NCI-H524 treated with DMSO at 0.1 percent for 48 hours (cell line): ENCODE data around the gene CLASP1.
"Not testable (repeated sequence)": the region's sequence is repeated elsewhere in the genome, so short reads cannot be mapped to it uniquely, and the experiment has no call there.

Experiments
- DNase-seq: peaks from one replicate; lab custom pipeline; 2025; lab: John Stamatoyannopoulos, UW

CLASP1 gene

GRCh38 chr2:121504316-121504715, 144.9 kb downstream of the CLASP1 start:
- DNase-seq, result no peak

DNA sequence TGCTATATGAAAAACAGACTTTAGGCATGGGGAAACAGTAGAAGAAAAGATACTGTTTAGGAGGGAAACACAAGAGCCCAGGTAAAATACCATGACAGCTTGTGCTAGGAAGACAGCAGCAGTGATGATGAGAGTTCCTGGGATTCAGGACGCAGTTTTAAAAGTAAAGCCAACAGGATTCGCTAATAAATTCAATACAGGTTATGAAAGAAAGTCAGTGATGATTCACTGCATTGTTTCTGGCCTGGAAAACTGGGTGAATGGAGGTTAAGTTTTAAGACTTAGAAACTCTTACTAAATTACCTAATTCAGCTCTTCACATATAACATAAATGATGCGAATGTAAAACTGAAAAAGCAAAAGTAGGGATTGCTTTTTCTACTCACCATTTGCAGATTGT, 146.5 kb downstream of the CLASP1 start:
- DNase-seq, result no peak

GRCh38 chr2:121502246-121502645, 147.0 kb downstream of the CLASP1 start:
- no peak for DNase-seq

- no peak for DNase-seq
Observed at GRCh38 chr2:121501554-121501953, 147.7 kb downstream of the CLASP1 start.

GRCh38 chr2:121501031-121501430, 148.2 kb downstream of the CLASP1 start:
- no peak for DNase-seq

- DNase-seq, result no peak
Observed at GRCh38 chr2:121498731-121499130, 150.5 kb downstream of the CLASP1 start.

GRCh38 chr2:121492409-121492808, 156.9 kb downstream of the CLASP1 start:
- no peak for DNase-seq

GRCh38 chr2:121491518-121491917, 157.7 kb downstream of the CLASP1 start:
- no peak for DNase-seq

DNA sequence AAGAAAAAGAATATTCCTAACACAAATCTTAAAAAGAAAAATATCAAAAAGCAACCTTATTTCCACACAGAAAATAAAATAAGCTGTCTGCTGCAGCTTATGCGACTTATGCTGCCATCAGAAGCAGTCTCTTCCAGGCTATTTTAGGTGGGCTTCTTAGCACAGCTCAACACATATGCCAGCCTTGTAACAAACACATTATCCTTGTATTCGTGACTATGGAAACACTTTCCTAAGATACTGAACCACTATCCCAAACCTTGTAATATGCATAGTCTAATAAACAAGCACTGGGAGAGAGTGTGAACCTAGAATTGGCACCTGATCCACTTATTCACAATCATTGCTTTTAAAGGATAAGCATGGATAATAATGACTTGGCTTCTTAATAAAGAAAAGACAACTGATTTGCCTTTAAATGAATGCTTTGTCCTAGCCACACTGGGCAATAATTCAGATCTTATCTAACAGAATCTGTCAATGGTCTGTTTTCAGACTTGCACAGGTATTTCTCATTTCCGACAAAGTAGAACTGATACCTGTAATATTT, 158.6 kb downstream of the CLASP1 start:
- no peak for DNase-seq

DNA sequence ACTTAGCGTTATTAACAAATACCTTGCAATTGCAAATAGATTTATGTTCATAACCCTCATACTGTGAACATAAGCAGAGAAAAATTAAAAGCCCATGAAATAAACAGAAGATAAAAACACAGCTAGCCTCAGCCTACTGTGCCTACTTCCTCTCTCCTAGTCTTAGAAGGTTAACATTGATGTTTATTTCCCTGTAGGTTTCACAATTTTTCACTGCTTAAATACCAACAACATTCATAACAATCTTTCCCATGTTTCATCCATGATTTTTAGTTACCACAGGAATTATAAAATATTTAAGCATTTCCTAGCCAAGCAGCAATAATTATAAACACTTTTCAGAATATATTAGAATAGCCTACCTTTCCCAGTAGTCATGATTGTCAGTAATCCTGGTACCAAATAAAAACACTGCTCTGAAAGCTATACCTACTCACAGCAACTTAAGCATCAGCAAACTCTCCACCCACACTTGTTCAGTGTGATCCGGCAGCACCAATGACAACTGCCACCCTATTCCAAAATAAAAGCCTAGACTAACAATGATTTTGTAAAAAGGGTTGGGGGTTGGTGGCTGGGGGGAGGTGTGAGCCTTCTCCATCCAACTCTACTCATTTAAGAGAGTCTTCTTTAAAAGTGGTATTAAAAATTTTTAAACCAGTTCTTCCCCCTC, 159.2 kb downstream of the CLASP1 start:
- no peak for DNase-seq

DNA sequence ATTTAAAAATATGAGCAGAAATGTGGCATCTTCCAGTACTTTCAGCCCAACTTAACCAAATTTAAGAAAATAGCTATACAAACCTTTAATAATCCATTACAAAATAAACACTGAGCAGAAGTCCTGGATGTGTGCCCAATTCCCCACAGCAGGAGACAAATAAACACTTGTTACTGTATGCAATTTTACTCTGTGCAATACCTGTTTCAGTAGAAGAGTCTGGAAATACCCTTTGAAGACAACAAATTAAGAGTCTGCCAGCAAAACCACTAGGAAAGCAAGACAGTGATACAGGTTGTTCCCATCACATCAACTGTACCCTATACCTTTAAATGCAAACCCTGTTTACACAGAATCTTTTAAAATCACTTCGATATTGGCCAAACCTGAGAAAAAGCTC, 160.0 kb downstream of the CLASP1 start:
- no peak for DNase-seq

GRCh38 chr2:121486191-121486790, 163.0 kb downstream of the CLASP1 start:
- no peak for DNase-seq

DNA sequence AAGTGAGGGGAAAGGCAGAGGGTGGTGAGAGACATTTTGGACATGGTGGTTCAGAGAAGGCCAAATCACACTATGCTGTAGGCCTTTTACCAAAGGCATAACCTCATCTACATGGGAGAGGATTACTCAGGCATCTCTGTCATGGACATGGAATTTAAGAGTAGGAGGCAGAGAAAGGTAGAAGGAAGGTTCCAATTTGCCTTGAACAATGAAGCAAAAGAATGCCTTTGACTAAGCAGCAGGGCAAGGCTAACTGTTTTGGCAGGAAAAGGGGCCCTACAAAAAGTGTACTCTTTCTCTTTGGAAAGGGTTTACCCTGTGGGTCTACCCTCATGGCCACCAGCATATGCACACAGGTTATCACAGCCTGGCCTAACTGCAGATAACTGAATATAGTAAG, 164.2 kb downstream of the CLASP1 start:
- DNase-seq, result no peak

DNA sequence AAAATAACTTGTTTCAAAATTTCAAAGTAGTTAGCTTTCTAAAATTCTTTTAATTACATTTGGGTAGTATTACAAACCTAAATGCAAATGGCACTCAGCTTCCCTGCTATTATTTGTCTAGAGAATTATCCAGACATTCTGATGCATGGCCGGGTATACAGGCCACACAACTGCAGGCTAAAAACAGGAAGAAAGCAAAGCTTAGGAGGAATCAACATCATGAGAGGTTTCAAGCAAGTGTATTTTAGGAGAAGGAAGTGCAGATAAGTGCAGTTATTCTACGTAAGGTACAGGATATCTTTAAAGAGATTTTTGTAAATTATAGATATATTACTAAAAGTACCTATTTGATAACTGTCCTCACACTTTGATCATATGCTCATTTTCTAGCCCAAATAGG, 165.4 kb downstream of the CLASP1 start:
- DNase-seq, result no peak

GRCh38 chr2:121483021-121483420, 166.2 kb downstream of the CLASP1 start:
- DNase-seq, result no peak

DNA sequence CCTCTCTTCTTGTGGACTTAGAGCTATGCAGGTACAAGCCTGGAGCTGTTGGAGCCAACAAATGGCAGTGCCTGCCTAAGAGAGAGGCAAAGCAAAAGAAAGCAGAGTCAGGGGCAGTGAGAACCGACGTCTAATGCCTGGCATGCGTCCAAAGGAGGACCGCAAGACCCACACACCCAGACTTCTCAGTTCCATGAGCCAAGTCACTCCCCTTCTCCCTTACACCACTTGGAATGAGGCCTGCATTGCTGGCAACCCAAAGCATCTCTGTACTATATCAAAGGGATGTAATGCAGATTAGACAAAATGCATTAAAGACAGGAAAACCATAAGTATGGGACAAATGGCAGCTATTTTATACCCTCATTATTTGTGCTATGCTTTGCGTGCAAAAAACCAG, 168.4 kb downstream of the CLASP1 start:
- no peak for DNase-seq

DNA sequence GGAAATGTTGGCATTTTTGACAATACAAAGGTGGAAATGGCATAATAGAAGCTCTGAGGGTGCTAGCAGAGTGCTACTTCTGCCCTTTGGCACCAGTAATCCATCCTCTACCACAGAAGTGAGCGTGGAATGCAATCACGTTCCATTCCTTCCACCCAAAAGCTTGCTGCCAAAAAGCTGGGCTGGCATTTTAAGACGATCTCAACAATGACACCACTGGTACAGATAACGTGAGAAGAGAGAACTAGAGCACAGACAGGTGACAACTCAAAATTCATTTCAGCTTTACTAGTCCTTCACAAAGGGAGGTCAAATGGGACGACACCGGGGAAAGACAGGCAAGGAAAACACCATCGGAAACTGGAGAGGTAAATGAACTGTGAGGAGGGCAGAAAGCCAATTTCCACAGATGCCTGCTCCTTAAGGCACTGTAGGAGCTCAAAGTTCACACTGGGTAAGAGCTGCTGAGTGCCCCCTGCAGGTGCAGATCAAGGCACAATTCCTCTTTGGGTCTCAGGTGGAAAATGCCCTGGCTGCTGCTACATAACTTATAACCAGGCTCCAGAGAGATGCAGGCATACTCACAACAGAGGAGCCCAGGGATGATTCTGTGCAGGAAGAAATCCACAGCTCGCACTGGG, 169.3 kb downstream of the CLASP1 start:
- peak; percentile 1 for DNase-seq

GRCh38 chr2:121478996-121479745, 170.1 kb downstream of the CLASP1 start:
- DNase-seq, result no peak

DNA sequence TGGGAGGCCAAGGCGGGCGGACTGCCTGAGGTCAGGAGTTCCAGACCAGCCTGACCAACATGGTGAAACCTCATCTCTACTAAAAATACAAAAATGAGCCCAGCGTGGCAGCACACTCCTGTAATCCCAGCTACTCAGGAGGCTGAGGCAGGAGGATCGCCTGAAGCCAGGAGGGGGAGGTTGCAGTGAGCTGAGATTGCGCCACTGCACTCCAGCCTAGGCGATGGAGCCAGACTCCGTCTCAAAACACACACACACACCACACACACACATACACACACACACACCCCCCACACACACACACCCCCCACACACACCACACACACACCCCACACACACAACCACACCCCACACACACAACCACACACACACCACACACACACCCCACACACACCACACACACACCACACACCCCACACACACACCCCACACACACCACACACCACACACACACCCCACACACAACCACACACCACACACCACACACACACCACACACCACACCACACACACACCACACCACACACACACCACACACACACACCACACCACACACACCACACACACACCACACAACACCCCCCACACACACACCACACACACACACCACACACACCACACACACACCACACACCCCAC, 170.8 kb downstream of the CLASP1 start:
- DNase-seq, result not testable (repeated sequence)

DNA sequence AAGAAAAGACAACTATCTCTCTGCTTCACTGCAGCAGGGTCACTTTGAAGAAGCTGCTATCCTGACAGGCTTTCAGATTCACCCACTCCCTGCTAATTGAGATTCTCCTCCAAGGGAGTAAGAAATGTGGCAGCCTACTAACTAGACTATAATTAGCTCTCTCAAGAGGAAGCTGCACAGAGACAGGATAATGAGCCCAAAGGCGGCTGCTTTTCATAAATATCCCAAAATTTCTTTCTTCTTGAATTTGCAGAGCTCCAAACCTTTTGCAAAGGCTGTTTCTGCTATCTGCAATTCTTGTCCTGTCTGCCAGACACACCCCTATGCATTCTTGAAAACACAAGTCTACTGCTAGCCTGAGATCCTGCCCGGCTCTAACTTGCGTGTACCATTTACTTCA, 172.6 kb downstream of the CLASP1 start:
- no peak for DNase-seq

DNA sequence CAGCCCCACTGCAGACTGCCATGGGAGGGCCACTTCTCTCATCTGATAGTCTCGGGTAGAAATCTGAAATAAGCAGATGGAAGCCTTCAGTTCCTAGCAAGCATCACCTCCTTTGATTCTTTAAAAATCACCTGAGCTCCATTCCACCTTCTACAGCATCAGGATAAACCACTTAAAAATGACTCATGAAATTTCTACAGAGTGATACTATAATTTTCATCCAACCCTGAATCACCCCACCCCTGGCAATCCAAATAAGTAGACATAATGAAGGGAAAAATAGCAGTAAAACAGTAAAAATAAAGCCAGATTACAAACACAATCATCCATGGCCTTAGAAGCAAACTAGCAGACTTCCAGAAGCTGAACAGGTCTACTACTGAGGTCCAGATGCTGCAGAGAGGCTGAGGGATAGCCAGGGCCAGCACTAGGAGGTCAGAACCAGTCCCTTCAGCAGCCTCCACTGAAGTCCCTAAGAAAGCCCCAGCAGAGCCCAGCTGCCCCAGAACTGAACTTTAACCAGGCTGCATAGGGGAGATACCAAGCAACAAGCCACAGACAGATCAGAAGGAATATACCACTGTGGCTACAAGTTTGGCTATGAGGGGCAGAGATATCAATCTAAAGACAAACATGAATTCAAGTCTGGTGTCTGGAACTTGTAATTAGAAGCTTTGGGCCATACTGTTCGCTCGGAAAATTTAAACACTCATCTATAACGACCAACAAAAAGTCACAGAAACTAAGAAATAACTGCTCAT, 173.3 kb downstream of the CLASP1 start:
- DNase-seq, result no peak
